Right lobe of liver (tissue), 6 donors: ENCODE results near the gene SNAI1. TPM values are rescaled to one million over a fixed set of nuclear protein-coding genes. Genes with fewer than 3 reads are reported as not detected.
A peak's percentile ranks its signal among the peaks of the same experiment; 100 is the strongest.

Experiments
- ATAC-seq, 4 donors: fragments of 200-7000 bp; cut with Tn5 transposase; one replicate each; pipeline ENCODE4 v1.9.1; 2020; ENCODE audit warnings: mild to moderate bottlenecking in 4 of 4, moderate library complexity in 4 of 4
- DNase-seq, 3 donors: peaks; one replicate each; pipeline ENCODE4 v3.0.0-alpha.2; 2020
- H3K27ac ChIP-seq, 3 donors: fragments of 200-600 bp; one replicate each; pipeline ENCODE4 v1.8.0; 2022
- H3K27me3 ChIP-seq, 2 donors: fragments of 200-600 bp; one replicate each; pipeline ENCODE4 v1.8.0; 2022
- H3K36me3 ChIP-seq, 4 donors: fragments of 200-600 bp; sonication (generic) in 1 of 4; one replicate each; pipeline versions ENCODE4 v1.5.1 to v1.8.0; 2017 to 2022; ENCODE audit warnings: control low read depth in 1 of 4
- H3K4me1 ChIP-seq, 4 donors: fragments of 200-600 bp; sonication (generic) in 1 of 4; one replicate each; pipeline versions ENCODE4 v1.5.1 to v1.8.0; 2017 to 2022; ENCODE audit warnings: control low read depth in 1 of 4
- H3K4me3 ChIP-seq, 3 donors: fragments of 200-600 bp; one replicate each; pipeline ENCODE4 v1.8.0; 2022
- H3K9me3 ChIP-seq, 4 donors: fragments of 200-600 bp; sonication (generic) in 1 of 4; one replicate each; pipeline versions ENCODE4 v1.5.1 to v1.8.0; 2017 to 2022; ENCODE audit warnings: control low read depth in 1 of 4
- POLR2A ChIP-seq: fragments of 450-650 bp; IDR thresholded peaks from one replicate; pipeline ENCODE4 v1.6.1; 2017; ENCODE audit warnings: antibody characterized with exemption, mild to moderate bottlenecking
- WGBS: methylation state at CpG from one replicate; pipeline ENCODE4 v1.1.6; 2018; ENCODE audit warnings: low coverage, low lambda C conversion rate; ENCODE audit not compliant: insufficient coverage; ENCODE audit errors: missing lambda C conversion rate; 5-methylcytosine and 5-hydroxymethylcytosine counted together
- intact Hi-C, 2 donors: fragments of 100-400 bp; cut with DNase I; formaldehyde crosslinking; loops; one replicate each; pipeline versions ENCODE4 v1.11.2 to v1.14.1; 2022
- total RNA-seq, 6 experiments: library from RNA; depleted of rRNA in 2 of 6; stranded (reverse); fragments of >200 nt in 2 of 6; fragmentation: NEBNext Ultra II Directional in 3 of 6; extraction: Animal tissue kit (Norgen Biotek cat#: 25700) in 3 of 6; gene quantifications; one replicate each; pipeline versions ENCODE4 v1.1.0 to v1.2.4, GENCODE V29; 2016 to 2023
- TF ChIP-seq, protein P1 (sequence below), 4 donors: fragments of 200-600 bp in 3 of 4; fragments of 450-650 bp in 1 of 4; IDR thresholded peaks; one replicate each; pipeline versions ENCODE4 v1.5.1 to v1.8.0; 2016 to 2022; ENCODE audit warnings: antibody characterized with exemption in 4 of 4, mild to moderate bottlenecking in 2 of 4
- donor health status: DM: no; HTN: yes; CAD: no.
- donor health status: DM: no; HTN: no; CAD: no.
- donor health status: DM: no; HTN: no; CAD: no.
- donor health status: DM: no; HTN: yes; CAD: no.
- donor health status: DM: no; HTN: yes; CAD: no.

Gene SNAI1
- total RNA-seq, 6 experiments from 2014 or later: 0.73 to 1.9 (median 1.1) TPM

- Histone ChIP-seq H3K4me3 (no peak overlapping the region), H3K9me3 (no peaks in the 10 kb centered on the region), H3K27me3 (no peaks in the 10 kb centered on the region), H3K36me3 (no peaks in the 10 kb centered on the region), H3K4me1 (no peaks in the 10 kb centered on the region), H3K27ac (no peak overlapping the region)
- 70% methylated on average over 8 of the region's 9 CpGs for WGBS
- TF ChIP-seq, protein P1, sequence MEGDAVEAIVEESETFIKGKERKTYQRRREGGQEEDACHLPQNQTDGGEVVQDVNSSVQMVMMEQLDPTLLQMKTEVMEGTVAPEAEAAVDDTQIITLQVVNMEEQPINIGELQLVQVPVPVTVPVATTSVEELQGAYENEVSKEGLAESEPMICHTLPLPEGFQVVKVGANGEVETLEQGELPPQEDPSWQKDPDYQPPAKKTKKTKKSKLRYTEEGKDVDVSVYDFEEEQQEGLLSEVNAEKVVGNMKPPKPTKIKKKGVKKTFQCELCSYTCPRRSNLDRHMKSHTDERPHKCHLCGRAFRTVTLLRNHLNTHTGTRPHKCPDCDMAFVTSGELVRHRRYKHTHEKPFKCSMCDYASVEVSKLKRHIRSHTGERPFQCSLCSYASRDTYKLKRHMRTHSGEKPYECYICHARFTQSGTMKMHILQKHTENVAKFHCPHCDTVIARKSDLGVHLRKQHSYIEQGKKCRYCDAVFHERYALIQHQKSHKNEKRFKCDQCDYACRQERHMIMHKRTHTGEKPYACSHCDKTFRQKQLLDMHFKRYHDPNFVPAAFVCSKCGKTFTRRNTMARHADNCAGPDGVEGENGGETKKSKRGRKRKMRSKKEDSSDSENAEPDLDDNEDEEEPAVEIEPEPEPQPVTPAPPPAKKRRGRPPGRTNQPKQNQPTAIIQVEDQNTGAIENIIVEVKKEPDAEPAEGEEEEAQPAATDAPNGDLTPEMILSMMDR (IDR thresholded peaks at IDR 0.05): no peak
- TF ChIP-seq POLR2A: no peak
- ATAC-seq: no peak
- DNase-seq: no peak
- intact Hi-C loops: no loop called here
Observed at GRCh38 chr20:50001784-50002311, 19.1 kb downstream of the SNAI1 start.

DNA sequence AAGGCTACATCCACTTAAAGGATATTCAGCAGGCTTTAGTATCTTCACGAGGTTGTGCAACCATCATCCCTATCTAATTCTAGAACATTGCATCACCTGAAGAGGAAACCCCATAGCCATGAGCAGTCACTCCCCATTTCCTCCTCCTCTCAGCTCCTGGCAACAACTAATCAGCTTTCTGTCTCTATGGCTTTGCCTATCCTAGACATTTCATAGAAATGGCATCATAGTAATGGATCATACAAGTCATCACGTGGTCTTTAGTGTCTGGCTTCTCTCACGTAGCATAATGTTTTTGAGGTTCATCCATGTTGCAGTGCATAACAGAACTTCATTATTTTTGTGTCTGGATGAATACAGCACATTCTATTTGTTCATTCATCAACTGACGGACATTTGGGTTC is 20.5 kb downstream of the SNAI1 start:
- intact Hi-C loops: no loop called here
- peak in 3 of 4 donors; percentile 29 to 73 (median 39) for ATAC-seq
- no peaks in the 10 kb centered on the region for H3K36me3 ChIP-seq
- no peaks in the 10 kb centered on the region for H3K27me3 ChIP-seq
- TF ChIP-seq POLR2A: no peak
- TF ChIP-seq, protein P1 (IDR thresholded peaks at IDR 0.05): no peak
- no peaks in the 10 kb centered on the region for H3K9me3 ChIP-seq
- H3K4me1 ChIP-seq: no peaks in the 10 kb centered on the region
- H3K4me3 ChIP-seq: no peak overlapping the region
- WGBS: 52% methylated on average over 4 of the region's 4 CpGs
- DNase-seq: no peak
- H3K27ac ChIP-seq: no peak overlapping the region

DNA sequence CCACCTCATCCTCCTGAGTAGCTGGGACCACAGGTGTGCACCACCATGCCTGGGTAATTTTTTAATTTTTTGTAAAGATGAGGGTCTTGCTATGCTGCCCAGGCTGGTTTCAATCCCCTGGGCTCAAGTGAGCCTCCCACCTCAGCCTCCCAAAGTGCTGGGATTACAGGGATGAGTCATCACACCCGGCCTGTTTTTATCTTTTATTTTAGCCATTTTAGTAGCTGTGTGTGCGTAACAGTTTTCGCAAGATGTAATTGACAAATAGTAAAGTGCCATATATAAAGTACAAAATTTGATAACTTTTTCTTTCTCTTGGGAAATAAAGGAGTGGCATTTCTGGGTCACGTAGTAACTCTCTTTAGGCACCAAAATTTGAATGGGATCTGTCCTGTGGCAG is 21.4 kb downstream of the SNAI1 start:
- intact Hi-C loops: no loop called here

GRCh38 chr20:50005471-50005981 is 22.7 kb downstream of the SNAI1 start:
- WGBS: 33% methylated on average over 5 of the region's 7 CpGs
- Histone ChIP-seq H3K36me3 (no peaks in the 10 kb centered on the region), H3K4me3 (no peak overlapping the region), H3K27me3 (no peaks in the 10 kb centered on the region), H3K9me3 (no peaks in the 10 kb centered on the region), H3K4me1 (peaks cover 0 to 4% (median 0%) of the 10 kb centered on the region in 4 donors), H3K27ac (no peak overlapping the region)
- TF ChIP-seq, protein P1 (IDR thresholded peaks at IDR 0.05): no peak
- no peak for TF ChIP-seq POLR2A
- intact Hi-C loops: no loop called here
- DNase-seq (no peak), ATAC-seq (peak in 1 of 4 donors; percentile 33)

More for the DNA sequence above, 21.4 kb downstream of the SNAI1 start:
- Histone ChIP-seq H3K4me1 (no peaks in the 10 kb centered on the region), H3K27ac (no peak overlapping the region), H3K9me3 (no peaks in the 10 kb centered on the region), H3K27me3 (no peaks in the 10 kb centered on the region), H3K4me3 (no peak overlapping the region), H3K36me3 (no peaks in the 10 kb centered on the region)
- ATAC-seq: no peak
- DNase-seq: no peak
- WGBS: 77% methylated on average over 4 of the region's 4 CpGs
- no peak for TF ChIP-seq POLR2A
- TF ChIP-seq, protein P1 (IDR thresholded peaks at IDR 0.05): no peak
